RWPE1 (cell line): ENCODE results near the gene RPUSD1.

Experiments
- CTCF ChIA-PET: fragments of 350-600 bp; sonication (Branson Sonifier 250); formaldehyde crosslinking; extraction: SDS; loops from one replicate; lab custom pipeline; 2021; lab: Yijun Ruan, JAX
- POLR2A ChIA-PET: fragments of 400-600 bp; formaldehyde crosslinking; extraction: SDS; loops from one replicate; lab custom pipeline; 2020; ENCODE audit warnings: antibody characterized with exemption; ENCODE audit not compliant: low non-redundant PET; lab: Yijun Ruan, JAX
- DNase-seq: peaks from one replicate; pipeline ENCODE4 v3.0.0; 2012; ENCODE audit warnings: low spot score
- H3K27ac ChIP-seq: fragments of 450-650 bp; 2 replicates; pipeline ENCODE4 v1.5.1; 2017
- CTCF ChIP-seq: fragments of 450-650 bp; conservative IDR thresholded peaks from 2 replicates; pipeline ENCODE4 v1.5.1; 2017; ENCODE audit warnings: low read depth, mild to moderate bottlenecking

Gene RPUSD1

GRCh38 chr16:830871-831570, 42.8 kb upstream of the RPUSD1 start:
- POLR2A ChIA-PET = no interaction called here
- DNase-seq = no peak
- CTCF ChIA-PET = interaction anchor here (0.6 kb wide), 1 partner anchor 184 kb away, joined by 3 read pairs; no protein-coding TSS in a partner anchor
- no peak for TF ChIP-seq CTCF
- H3K27ac ChIP-seq = no peak overlapping the region

GRCh38 chr16:830107-830870, 42.1 kb upstream of the RPUSD1 start:
- no peak for TF ChIP-seq CTCF
- POLR2A ChIA-PET = no interaction called here
- CTCF ChIA-PET = interaction anchor here (0.6 kb wide), 1 partner anchor 185 kb away, joined by 3 read pairs; no protein-coding TSS in a partner anchor
- no peak overlapping the region for H3K27ac ChIP-seq
- DNase-seq = no peak

GRCh38 chr16:828891-829290, 40.7 kb upstream of the RPUSD1 start:
- no peak overlapping the region for H3K27ac ChIP-seq
- POLR2A ChIA-PET = no interaction called here
- DNase-seq = no peak
- no peak for TF ChIP-seq CTCF
- CTCF ChIA-PET = no interaction called here

- POLR2A ChIA-PET = no interaction called here
- CTCF ChIA-PET = no interaction called here
- no peak overlapping the region for H3K27ac ChIP-seq
- no peak for DNase-seq
- TF ChIP-seq CTCF = no peak
These were observed 39.3 kb upstream of the RPUSD1 start for GRCh38 chr16:827513-827912.

GRCh38 chr16:825341-826061, 37.3 kb upstream of the RPUSD1 start:
- ChIA-PET CTCF (interaction anchor here (1.5 kb wide), 1 partner anchor 232 kb away, joined by 3 read pairs; no protein-coding TSS in a partner anchor), POLR2A (no interaction called here)
- DNase-seq = no peak
- H3K27ac ChIP-seq = no peak overlapping the region
- TF ChIP-seq CTCF = no peak

- ChIA-PET POLR2A (no interaction called here), CTCF (interaction anchor here (1.5 kb wide), 1 partner anchor 233 kb away, joined by 3 read pairs; no protein-coding TSS in a partner anchor)
- DNase-seq = no peak
- no peak overlapping the region for H3K27ac ChIP-seq
- TF ChIP-seq CTCF = no peak
These were observed 36.4 kb upstream of the RPUSD1 start for GRCh38 chr16:824601-825000.
